ENCODE results near the gene ERCC4.

DNA sequence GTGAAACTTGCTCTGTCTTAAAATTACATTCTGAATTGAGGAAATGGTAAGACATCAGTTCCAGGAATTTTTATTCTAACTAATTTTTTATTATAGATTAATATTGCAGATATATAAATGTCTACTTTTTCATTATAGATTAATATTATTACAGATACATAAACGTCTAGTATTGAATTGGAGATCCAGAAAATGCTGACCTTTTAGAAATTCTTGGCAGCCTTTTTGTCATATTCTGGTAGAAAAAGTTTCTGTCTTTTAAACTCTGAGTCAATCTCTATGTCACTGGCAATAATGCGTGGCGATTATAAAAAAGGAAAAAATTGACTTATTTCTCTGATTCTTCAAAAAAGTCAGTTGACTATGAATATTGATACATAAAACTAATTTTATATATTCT is 8.7 kb downstream of the ERCC4 start:
- TF ChIP-seq, protein P1, sequence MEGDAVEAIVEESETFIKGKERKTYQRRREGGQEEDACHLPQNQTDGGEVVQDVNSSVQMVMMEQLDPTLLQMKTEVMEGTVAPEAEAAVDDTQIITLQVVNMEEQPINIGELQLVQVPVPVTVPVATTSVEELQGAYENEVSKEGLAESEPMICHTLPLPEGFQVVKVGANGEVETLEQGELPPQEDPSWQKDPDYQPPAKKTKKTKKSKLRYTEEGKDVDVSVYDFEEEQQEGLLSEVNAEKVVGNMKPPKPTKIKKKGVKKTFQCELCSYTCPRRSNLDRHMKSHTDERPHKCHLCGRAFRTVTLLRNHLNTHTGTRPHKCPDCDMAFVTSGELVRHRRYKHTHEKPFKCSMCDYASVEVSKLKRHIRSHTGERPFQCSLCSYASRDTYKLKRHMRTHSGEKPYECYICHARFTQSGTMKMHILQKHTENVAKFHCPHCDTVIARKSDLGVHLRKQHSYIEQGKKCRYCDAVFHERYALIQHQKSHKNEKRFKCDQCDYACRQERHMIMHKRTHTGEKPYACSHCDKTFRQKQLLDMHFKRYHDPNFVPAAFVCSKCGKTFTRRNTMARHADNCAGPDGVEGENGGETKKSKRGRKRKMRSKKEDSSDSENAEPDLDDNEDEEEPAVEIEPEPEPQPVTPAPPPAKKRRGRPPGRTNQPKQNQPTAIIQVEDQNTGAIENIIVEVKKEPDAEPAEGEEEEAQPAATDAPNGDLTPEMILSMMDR (conservative IDR thresholded peaks at IDR 0.05; ENCODE audit: low read depth in 2 of 2), result no peak
- no peak for TF ChIP-seq ZNF331 (CRISPR knock-in tag; IDR thresholded peaks at IDR 0.05; ENCODE audit: low read depth)
- no peak for TF ChIP-seq POLR2AphosphoS5 (IDR thresholded peaks at IDR 0.05; ENCODE audit: low read depth)
- no peak for TF ChIP-seq EZH2phosphoT487 (IDR thresholded peaks at IDR 0.05; ENCODE audit: unreplicated experiment)
- TF ChIP-seq, protein P2, sequence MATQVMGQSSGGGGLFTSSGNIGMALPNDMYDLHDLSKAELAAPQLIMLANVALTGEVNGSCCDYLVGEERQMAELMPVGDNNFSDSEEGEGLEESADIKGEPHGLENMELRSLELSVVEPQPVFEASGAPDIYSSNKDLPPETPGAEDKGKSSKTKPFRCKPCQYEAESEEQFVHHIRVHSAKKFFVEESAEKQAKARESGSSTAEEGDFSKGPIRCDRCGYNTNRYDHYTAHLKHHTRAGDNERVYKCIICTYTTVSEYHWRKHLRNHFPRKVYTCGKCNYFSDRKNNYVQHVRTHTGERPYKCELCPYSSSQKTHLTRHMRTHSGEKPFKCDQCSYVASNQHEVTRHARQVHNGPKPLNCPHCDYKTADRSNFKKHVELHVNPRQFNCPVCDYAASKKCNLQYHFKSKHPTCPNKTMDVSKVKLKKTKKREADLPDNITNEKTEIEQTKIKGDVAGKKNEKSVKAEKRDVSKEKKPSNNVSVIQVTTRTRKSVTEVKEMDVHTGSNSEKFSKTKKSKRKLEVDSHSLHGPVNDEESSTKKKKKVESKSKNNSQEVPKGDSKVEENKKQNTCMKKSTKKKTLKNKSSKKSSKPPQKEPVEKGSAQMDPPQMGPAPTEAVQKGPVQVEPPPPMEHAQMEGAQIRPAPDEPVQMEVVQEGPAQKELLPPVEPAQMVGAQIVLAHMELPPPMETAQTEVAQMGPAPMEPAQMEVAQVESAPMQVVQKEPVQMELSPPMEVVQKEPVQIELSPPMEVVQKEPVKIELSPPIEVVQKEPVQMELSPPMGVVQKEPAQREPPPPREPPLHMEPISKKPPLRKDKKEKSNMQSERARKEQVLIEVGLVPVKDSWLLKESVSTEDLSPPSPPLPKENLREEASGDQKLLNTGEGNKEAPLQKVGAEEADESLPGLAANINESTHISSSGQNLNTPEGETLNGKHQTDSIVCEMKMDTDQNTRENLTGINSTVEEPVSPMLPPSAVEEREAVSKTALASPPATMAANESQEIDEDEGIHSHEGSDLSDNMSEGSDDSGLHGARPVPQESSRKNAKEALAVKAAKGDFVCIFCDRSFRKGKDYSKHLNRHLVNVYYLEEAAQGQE (IDR thresholded peaks at IDR 0.05; ENCODE audit: unreplicated experiment), result no peak
- TF ChIP-seq, protein P3, sequence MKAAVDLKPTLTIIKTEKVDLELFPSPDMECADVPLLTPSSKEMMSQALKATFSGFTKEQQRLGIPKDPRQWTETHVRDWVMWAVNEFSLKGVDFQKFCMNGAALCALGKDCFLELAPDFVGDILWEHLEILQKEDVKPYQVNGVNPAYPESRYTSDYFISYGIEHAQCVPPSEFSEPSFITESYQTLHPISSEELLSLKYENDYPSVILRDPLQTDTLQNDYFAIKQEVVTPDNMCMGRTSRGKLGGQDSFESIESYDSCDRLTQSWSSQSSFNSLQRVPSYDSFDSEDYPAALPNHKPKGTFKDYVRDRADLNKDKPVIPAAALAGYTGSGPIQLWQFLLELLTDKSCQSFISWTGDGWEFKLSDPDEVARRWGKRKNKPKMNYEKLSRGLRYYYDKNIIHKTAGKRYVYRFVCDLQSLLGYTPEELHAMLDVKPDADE (IDR thresholded peaks at IDR 0.05), result no peak
- no peak for TF ChIP-seq EZH2 (IDR thresholded peaks at IDR 0.05; ENCODE audit: low read depth, unreplicated experiment)
- no peak for TF ChIP-seq ZNF114 (CRISPR knock-in tag; IDR thresholded peaks at IDR 0.05)
- TF ChIP-seq, protein P4, sequence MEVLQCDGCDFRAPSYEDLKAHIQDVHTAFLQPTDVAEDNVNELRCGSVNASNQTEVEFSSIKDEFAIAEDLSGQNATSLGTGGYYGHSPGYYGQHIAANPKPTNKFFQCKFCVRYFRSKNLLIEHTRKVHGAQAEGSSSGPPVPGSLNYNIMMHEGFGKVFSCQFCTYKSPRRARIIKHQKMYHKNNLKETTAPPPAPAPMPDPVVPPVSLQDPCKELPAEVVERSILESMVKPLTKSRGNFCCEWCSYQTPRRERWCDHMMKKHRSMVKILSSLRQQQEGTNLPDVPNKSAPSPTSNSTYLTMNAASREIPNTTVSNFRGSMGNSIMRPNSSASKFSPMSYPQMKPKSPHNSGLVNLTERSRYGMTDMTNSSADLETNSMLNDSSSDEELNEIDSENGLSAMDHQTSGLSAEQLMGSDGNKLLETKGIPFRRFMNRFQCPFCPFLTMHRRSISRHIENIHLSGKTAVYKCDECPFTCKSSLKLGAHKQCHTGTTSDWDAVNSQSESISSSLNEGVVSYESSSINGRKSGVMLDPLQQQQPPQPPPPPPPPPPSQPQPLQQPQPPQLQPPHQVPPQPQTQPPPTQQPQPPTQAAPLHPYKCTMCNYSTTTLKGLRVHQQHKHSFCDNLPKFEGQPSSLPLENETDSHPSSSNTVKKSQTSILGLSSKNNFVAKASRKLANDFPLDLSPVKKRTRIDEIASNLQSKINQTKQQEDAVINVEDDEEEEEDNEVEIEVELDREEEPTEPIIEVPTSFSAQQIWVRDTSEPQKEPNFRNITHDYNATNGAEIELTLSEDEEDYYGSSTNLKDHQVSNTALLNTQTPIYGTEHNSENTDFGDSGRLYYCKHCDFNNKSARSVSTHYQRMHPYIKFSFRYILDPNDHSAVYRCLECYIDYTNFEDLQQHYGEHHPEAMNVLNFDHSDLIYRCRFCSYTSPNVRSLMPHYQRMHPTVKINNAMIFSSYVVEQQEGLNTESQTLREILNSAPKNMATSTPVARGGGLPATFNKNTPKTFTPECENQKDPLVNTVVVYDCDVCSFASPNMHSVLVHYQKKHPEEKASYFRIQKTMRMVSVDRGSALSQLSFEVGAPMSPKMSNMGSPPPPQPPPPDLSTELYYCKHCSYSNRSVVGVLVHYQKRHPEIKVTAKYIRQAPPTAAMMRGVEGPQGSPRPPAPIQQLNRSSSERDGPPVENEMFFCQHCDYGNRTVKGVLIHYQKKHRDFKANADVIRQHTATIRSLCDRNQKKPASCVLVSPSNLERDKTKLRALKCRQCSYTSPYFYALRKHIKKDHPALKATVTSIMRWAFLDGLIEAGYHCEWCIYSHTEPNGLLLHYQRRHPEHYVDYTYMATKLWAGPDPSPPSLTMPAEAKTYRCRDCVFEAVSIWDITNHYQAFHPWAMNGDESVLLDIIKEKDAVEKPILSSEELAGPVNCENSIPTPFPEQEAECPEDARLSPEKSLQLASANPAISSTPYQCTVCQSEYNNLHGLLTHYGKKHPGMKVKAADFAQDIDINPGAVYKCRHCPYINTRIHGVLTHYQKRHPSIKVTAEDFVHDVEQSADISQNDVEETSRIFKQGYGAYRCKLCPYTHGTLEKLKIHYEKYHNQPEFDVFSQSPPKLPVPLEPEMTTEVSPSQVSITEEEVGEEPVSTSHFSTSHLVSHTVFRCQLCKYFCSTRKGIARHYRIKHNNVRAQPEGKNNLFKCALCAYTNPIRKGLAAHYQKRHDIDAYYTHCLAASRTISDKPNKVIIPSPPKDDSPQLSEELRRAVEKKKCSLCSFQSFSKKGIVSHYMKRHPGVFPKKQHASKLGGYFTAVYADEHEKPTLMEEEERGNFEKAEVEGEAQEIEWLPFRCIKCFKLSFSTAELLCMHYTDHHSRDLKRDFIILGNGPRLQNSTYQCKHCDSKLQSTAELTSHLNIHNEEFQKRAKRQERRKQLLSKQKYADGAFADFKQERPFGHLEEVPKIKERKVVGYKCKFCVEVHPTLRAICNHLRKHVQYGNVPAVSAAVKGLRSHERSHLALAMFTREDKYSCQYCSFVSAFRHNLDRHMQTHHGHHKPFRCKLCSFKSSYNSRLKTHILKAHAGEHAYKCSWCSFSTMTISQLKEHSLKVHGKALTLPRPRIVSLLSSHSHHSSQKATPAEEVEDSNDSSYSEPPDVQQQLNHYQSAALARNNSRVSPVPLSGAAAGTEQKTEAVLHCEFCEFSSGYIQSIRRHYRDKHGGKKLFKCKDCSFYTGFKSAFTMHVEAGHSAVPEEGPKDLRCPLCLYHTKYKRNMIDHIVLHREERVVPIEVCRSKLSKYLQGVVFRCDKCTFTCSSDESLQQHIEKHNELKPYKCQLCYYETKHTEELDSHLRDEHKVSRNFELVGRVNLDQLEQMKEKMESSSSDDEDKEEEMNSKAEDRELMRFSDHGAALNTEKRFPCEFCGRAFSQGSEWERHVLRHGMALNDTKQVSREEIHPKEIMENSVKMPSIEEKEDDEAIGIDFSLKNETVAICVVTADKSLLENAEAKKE (CRISPR knock-in tag; IDR thresholded peaks at IDR 0.05), result no peak
- no peak for TF ChIP-seq CREB1 (CRISPR knock-in tag; IDR thresholded peaks at IDR 0.05; ENCODE audit: low read depth)

Measured in GM23338 (cell line).